ENCODE data around the gene BTBD6.

- TF ChIP-seq ELK1 (CRISPR knock-in tag; IDR thresholded peaks at IDR 0.05), result no peak
- TF ChIP-seq, protein P1, sequence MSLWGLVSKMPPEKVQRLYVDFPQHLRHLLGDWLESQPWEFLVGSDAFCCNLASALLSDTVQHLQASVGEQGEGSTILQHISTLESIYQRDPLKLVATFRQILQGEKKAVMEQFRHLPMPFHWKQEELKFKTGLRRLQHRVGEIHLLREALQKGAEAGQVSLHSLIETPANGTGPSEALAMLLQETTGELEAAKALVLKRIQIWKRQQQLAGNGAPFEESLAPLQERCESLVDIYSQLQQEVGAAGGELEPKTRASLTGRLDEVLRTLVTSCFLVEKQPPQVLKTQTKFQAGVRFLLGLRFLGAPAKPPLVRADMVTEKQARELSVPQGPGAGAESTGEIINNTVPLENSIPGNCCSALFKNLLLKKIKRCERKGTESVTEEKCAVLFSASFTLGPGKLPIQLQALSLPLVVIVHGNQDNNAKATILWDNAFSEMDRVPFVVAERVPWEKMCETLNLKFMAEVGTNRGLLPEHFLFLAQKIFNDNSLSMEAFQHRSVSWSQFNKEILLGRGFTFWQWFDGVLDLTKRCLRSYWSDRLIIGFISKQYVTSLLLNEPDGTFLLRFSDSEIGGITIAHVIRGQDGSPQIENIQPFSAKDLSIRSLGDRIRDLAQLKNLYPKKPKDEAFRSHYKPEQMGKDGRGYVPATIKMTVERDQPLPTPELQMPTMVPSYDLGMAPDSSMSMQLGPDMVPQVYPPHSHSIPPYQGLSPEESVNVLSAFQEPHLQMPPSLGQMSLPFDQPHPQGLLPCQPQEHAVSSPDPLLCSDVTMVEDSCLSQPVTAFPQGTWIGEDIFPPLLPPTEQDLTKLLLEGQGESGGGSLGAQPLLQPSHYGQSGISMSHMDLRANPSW (CRISPR knock-in tag; IDR thresholded peaks at IDR 0.05), result no peak
- TF ChIP-seq, protein P2, sequence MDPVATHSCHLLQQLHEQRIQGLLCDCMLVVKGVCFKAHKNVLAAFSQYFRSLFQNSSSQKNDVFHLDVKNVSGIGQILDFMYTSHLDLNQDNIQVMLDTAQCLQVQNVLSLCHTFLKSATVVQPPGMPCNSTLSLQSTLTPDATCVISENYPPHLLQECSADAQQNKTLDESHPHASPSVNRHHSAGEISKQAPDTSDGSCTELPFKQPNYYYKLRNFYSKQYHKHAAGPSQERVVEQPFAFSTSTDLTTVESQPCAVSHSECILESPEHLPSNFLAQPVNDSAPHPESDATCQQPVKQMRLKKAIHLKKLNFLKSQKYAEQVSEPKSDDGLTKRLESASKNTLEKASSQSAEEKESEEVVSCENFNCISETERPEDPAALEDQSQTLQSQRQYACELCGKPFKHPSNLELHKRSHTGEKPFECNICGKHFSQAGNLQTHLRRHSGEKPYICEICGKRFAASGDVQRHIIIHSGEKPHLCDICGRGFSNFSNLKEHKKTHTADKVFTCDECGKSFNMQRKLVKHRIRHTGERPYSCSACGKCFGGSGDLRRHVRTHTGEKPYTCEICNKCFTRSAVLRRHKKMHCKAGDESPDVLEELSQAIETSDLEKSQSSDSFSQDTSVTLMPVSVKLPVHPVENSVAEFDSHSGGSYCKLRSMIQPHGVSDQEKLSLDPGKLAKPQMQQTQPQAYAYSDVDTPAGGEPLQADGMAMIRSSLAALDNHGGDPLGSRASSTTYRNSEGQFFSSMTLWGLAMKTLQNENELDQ (CRISPR knock-in tag; IDR thresholded peaks at IDR 0.05; ENCODE audit: borderline replicate concordance), result no peak
- no peak for TF ChIP-seq YY1 (IDR thresholded peaks at IDR 0.05; ENCODE audit: borderline replicate concordance in 1 of 3, control insufficient read depth in 1 of 3, extremely low read depth in 1 of 3, insufficient read depth in 3 of 3, insufficient read length in 1 of 3, insufficient replicate concordance in 2 of 3, low read depth in 1 of 3, low read length in 2 of 3)
These were observed 4.4 kb downstream of the BTBD6 start for GRCh38 chr14:105252552-105253328.
